C1 segment of cervical spinal cord (tissue), 14 donors: ENCODE measurements around the gene SLC12A3.
"Not testable (repeated sequence)": the region's sequence is repeated elsewhere in the genome, so short reads cannot be mapped to it uniquely, and the experiment has no call there.

Experiments
- DNase-seq, 14 donors: peaks; one replicate each; lab custom pipeline; 2025; lab: John Stamatoyannopoulos, UW

SLC12A3 gene

DNA sequence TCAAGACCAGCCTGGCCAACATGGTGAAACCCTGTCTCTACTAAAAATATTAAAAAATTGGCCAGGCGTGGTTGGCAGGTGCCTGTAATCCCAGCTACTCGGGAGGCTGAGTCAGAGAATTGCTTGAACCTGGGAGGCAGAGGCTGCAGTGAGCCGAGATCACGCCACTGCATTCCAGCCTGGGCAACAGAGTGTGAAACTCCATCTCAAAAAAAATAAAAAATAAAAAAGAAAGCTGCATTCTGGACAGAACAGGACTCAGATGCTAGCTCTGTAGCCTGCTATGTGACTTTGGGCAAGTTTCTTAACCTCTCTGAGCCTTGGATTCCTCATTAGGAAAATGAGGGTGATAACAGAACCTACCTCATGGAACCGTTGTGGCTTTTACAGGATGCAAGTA, 3.8 kb downstream of the SLC12A3 start:
- DNase-seq: not testable (repeated sequence)

DNA sequence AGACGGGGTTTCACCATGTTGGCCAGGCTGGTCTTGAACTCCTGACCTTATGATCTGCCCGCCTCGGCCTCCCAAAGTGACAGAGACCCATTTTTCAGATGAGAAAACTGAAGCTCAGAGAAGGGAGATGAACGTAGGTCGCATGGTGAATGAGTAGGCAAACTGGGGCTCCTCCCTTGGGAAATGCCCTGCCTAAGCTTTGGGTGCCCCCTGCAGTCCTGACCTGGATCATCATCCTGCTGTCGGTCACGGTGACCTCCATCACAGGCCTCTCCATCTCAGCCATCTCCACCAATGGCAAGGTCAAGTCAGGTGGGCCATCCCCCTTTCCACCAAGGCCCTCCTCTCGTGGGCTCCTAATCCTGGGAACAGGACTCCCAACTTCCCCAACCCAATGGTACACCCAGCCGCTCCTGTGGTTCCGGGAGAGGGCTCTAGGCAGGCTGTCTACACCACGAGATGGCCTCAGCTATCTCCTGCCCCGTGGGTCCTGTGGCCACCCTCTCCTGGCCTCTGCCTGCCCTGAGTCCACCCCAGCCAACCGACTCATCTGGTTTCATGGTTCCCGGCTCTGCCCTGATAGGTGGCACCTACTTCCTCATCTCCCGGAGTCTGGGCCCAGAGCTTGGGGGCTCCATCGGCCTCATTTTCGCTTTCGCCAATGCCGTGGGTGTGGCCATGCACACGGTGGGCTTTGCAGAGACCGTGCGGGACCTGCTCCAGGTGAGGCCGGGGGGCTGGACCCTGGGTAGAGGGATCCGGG, 4.7 kb downstream of the SLC12A3 start:
- no peak for DNase-seq

DNA sequence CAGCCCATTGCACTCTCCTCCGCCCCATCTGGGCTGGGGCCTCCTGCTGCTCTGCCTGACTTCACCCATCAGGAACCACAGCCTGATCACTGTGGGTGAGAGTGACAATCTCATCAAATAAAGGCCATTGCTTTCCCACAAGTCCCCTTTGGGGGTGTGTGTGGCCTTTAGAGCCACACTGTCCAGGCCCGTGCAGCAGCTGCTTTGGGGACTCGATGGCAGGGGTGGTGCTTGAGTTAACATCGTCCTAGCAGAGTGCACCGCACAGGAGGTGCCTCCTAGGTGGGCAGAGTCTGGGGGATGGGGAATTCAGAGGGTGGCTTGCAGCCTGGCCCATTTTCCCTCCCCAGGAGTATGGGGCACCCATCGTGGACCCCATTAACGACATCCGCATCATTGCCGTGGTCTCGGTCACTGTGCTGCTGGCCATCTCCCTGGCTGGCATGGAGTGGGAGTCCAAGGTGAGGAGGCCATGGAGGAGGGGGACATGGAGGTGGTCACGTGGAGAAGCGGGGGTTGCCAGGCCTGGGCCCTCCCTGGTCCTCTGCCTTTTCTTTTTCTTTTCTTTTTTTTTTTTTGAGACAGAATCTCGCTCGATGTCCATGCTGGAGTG, 5.4 kb downstream of the SLC12A3 start:
- DNase-seq: no peak

DNA sequence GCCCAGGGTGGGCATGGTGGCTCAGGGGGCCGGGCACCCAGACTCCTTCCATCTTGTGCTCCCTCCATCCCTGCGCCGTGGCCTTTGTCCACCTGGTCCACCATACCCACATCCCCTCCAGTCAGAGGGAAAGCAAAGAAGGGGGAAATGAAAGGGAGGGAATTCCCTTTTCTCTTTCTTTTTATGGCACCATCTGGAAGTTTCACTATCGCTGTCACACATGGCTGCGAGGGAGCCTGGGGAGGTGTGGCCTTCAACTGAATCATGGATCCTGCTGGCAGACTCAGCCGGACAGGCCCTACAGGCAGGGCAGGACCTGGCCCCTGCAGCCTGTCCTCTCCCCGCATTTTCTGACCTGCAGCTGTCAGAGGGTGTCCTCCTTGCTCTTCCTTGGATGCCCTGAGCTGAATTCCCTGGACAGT, 6.2 kb downstream of the SLC12A3 start:
- DNase-seq: no peak

DNA sequence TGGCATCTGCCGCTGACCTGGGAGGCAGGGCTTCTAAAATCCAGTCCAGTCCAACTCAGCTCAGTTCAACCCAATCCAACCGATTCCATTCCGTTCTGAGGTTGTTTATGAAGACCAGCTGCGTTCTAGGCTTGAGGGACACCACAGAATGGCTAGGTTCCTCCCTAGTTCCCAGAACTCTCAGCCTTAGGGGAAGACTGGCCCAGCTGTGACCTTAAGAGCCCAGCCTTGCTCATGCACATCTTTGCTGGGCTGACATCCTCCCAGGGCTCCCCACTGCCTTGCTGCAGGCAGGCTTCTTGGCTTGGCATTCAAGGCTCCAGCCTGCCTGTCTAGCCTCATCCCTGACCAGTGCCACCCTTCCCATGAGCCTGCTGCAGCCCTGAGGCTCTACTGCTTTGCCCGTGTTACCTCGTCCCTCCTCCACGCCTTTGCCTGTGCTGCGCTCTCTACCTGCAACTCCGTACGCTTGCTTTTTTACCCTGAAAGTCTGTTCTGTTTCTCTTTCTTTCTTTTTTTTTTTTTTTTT, 7.9 kb downstream of the SLC12A3 start:
- DNase-seq: no peak

DNA sequence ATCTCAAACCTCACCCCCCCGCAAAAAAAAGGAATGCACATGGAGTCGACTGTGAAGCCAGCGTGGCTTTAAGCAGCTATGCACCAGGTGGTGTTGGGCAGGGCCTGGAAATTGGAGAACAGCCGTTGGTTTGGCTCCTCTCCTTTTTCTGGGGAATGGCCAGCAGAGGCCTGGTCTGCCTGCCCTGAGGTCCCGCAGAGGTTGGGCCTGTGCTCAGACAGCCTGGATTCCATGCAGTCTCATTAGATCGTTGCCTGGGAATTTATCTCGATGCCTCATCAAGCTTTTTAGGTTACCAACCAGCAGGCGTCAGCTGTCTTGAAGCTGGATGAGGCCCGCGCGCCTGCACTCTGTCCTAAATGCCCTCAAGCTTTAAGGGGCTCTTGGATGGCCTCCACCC, 9.8 kb downstream of the SLC12A3 start:
- peak in 1 of 14 donors; percentile 47 for DNase-seq

DNA sequence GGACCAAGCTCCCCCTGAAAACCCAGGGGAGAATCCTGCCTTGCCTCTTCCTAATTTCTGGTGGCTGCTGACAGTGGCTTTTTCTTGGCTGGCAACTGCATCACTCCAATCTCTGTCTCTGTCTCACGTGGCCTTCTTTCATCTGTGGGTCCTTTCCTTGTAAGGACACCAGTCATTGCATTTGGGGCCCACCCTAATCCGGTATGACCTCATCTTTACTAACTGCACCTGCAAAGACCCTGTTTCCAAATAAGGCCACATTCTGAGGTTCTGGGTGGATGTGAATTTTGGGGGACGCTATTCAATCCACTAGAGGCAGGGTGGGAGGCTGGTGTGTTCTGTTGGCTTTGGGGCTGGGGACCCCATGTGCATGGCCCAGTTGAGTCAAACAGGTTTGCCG, 11.0 kb downstream of the SLC12A3 start:
- DNase-seq: no peak

DNA sequence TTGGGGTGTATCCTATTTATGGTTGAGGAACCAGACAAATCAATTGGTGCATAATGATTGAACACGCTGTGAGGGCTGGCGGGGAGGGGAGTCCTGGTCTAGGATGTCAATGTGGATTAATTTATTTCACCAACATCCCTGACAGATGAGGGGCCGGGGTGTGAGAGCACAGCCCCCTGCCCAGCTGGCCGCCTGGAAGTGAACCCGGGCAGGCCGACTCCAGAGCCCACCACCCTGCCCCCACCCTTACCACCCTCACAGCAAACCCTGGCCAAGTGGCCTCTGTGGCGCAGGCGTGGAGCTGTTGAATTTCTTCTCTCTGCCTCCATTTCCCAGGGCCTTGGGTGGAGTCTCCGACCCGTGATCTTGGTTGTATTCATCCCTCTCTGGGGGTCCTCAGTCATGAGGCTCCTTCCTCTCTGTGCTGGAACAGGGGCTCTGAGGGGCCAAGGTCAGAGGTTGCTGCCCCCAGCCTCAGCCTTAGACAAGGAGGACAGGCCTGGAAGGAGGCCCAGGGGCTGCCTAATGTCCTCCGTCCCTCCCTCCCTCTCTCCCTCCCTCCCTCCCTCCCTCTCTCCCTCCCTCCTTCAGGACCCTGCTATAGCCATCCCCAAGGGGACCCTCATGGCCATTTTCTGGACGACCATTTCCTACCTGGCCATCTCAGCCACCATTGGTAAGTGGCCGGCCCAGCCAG, 12.6 kb downstream of the SLC12A3 start:
- no peak for DNase-seq

DNA sequence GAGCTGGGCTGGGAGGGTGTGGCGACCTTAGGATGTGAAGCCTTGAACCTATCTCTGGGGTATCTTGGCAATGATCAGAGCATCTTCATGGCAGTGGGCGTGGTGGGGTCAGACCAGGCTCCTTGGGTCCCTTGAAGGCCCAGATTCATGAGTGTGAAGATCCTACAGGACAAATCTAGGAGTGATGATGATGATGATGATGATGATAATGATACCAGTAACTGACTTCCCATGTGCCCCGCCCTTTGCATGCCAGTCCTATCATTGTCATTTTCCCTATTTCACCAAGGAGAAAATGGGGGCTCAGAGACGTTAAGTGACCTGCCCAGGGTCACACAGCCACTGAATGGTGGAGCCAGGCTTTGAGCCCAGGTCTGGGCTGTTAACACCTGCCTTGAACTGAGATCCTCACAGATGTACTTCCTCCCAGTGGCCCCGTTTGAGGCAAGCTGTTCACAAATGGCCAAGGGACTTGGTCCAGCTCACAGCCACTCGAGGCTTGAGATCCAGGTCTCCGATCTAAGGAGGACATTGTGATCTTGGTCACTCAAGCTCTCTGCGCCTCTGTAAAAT, 13.4 kb downstream of the SLC12A3 start:
- DNase-seq: no peak

DNA sequence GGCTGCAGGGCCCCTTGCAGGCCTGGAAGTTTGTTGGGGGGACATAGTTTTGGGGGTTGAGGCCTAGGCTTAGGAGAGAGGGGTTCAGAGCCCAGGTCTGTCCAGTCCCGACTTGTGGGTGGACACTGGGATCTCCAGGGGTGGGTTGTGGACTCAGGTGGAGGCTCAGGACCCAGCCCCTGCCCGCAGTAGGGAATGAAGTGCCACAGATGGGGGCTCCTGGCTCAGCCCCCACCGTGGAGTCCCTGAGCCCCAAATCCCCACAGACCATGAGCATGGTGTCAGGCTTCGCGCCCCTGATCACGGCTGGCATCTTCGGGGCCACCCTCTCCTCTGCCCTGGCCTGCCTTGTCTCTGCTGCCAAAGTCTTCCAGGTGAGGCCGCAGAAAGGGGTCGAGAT, 14.3 kb downstream of the SLC12A3 start:
- DNase-seq: no peak

DNA sequence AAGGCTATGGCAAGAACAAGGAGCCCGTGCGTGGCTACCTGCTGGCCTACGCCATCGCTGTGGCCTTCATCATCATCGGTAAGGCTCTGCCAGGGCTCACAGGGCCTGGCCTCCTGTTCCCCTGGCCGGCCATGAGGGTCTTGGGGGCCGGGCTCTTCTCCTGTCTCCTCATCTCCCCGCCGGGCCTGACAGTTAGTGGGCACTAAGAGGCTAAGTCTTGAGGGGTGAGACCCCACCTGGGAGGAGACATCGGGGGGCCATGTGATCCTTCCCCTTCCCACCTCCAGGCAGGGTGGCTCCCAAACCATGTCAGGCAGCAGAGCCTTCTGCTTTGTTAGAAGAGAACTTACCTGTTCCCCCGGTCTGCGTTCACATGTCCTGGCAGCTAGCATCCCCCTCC, 15.2 kb downstream of the SLC12A3 start:
- DNase-seq: no peak

DNA sequence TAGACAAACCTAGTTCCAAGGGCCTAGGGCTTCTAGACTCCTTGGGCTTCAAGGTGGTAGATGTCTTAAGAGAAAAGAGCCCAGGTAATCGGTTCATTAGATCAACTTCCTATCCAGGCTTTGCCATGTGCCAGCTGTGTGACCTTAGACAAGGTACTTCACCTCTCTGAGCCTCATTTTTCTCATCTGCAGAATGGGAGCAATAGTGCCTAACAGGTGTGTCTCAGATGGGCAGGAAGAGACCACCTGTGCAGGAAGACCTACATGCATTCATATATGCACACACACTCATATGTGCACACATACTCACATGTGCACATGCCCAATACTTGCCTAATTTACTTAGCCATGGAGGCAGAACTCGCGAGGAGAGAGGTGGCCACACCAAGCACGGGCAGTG, 15.7 kb downstream of the SLC12A3 start:
- no peak for DNase-seq

DNA sequence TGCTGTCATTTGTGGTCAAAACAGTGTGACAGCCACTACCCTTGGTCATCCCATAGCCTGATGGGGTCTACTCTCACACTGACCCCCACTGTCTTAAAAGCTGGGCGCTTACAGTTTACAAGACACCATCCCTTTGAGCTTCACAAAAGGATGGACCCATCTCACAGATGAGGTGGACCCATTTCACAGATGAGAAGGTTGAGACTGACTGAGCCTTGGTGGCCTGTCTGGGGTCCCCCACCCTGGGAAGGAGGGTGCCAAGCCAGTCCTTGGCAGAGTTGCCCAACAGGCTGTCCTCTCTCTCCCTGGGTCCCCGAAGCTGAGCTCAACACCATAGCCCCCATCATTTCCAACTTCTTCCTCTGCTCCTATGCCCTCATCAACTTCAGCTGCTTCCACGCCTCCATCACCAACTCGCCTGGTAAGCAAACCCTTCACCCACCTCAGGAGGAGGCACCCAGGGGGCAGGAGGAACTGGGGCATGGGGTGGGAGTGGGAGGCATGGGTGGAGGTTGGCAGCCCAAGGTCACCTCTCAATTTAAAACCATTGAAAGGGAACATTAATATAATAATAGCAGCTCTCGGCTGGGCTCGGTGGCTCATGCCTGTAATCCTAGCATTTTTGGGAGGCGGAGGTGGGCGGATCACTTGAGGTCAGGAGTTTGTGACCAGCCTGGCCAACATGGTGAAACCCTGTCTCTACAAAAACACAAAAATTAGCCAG, 17.2 kb downstream of the SLC12A3 start:
- DNase-seq: no peak

DNA sequence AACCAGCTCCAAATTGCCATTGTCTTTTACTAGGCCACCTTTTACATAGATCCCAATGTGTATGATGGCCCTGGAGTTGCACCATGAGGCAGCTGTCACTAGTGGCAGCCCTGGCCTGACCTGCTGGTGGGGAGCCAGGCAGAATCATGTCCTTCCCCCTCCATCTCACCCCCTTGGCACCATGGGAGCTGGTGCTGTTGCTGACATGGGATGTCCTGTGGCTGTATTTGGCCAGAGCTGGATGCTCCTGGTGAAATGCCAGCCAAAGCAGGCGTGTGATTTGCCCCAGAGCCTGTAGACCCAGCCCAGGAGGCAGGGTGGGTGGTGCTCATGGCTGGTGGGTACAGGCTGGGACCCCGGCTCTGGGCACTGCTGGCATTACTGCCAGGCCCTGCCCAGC, 18.6 kb downstream of the SLC12A3 start:
- DNase-seq: no peak

DNA sequence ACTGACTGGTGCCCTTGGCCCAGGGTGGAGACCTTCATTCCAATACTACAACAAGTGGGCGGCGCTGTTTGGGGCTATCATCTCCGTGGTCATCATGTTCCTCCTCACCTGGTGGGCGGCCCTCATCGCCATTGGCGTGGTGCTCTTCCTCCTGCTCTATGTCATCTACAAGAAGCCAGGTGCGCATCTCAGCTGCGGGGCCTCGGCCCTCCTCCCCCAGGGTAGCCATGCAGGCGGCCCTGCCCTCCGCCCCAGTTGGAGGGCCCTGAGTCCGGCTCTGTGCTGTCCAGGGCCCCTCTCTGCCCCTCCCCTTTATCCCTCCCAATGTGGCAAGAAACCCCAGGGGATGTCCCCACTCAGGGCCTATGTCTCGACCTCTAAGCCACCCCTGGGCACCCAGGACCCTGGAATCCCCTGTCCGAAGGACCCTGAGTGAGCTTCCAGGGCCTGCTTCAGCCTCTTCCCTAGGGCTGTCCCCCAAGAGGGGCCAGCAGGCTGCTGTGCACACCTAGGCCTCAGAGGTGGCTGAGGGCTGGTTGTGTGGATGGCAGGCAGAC, 19.1 kb downstream of the SLC12A3 start:
- no peak for DNase-seq

DNA sequence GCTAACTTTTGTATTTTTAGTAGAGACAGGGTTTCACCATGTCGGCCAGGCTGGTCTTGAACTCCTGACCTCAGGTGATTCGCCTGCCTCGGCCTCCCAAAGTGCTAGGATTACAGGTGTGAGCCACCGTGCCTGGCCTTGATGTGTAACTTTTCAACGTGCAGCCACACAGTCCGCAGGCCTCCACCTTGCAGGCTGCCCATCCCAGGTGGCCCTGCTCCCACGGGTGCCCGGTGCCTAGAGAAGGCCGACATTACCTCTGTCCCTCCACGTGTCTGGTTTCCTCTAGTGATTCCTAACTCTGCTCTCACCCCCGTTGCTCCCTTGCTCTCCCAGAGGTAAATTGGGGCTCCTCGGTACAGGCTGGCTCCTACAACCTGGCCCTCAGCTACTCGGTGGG, 19.9 kb downstream of the SLC12A3 start:
- not testable (repeated sequence) for DNase-seq

DNA sequence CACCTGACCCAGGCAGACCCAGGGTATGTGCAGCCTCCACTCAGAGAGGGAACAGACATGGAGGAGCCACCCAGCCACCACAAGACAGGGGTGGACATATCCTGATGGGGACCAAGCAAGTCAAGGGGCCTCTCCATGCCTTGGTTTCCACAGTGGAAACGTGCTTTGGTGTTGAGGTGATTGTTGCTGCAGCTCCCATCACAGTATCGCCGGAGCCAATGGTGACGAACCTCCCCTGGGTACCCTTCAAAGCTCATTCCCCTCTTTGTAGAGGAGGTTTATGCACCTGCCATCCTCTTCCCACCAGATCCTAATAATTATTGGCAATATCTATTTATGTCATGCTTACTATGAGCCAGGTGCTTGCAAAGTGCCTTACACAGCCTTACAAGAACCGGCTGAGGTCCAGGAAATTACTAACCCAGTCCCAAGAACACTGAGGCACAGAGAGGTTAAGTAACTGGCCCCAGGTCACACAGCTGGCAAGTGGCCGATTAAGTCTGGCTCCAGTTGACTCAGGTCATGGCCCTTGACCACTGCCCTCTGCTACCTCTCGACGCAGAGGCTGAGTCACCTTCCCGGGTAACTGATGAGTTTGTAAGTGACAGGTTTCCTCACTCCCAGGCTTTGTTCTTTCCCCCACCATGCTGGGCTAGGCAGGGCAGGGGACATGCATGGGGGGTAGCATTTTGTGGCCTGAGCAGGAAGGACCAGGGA, 20.6 kb downstream of the SLC12A3 start:
- no peak for DNase-seq

DNA sequence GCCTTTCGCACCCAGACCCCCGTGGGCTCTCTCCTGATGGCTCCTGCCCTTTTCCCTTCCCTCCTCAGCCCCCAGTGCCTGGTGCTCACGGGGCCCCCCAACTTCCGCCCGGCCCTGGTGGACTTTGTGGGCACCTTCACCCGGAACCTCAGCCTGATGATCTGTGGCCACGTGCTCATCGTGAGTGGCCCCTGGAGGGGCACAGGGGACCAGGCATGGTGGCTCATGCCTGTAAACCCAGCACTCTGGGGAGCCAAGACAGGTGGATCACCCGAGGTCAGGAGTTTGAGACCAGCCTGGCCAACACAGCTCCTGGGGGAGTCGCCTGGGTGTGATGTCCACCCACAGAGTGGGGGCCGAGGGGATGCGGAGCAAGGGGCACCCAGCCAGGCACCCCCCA, 21.3 kb downstream of the SLC12A3 start:
- DNase-seq: no peak

DNA sequence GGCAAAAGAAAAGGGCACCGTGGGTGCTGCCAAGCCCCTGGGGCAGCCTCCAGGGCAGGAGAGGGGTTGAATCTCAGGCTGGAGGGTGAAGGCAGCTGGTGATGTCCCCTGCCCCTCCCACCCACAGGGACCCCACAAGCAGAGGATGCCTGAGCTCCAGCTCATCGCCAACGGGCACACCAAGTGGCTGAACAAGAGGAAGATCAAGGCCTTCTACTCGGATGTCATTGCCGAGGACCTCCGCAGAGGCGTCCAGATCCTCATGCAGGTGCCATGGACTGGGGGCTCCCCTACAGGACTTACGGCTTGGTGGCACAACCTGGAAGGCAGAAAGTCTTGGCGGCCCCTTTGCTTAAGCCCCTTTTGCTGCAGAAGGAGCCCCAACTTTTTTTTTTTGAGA, 21.8 kb downstream of the SLC12A3 start:
- no peak for DNase-seq

DNA sequence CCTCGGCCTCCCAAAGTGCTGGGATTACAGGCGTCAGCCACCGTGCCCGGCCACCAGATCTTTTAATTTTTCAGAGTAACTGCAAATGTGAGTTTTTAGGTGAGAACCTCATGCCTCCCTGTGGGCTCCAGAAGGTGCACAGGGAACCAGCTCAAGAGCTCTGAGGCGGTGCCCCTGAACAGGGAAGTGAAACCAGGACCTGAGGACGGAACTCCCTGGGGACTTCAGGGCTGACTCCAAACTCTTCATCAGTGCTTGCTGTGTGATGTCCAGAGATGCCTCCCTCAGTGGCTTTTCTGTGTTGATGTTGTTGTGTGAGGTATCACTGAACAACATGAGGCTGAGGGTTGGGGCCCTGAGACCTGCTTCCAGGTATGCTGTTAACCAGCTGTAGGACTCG, 23.8 kb downstream of the SLC12A3 start:
- no peak for DNase-seq

DNA sequence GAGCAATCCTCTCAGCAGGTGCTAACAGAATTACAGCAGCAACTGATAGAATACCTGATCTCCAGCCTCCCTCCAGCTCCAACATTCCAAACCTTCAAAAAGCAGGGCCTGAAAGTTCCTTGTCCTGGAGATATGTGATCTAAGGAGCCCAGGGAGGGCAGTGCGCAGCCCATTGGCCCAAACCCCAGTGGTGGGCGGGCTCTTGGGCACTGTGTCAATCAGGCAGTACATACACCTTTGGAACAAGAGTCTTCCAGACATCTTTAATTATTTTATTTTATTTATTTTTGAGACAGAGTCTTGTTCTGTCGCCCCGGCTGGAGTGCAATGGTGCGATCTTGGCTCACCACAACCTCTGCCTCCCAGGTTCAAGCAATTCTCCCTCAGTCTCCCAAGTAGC, 24.2 kb downstream of the SLC12A3 start:
- DNase-seq: no peak
